GM23248 (cell line): ENCODE results near the gene PLCH1.

ENCODE experiments used
- EZH2 ChIP-seq: fragments of 200-600 bp; sonication (generic); IDR thresholded peaks from 2 replicates; pipeline ENCODE4 v1.6.1; 2018; ENCODE audit warnings: antibody characterized with exemption, mild to moderate bottlenecking; ENCODE audit not compliant: insufficient read depth, poor library complexity, severe bottlenecking
- EZH2phosphoT487 ChIP-seq: fragments of 200-600 bp; sonication (generic); IDR thresholded peaks from 2 replicates; pipeline ENCODE4 v1.6.1; 2018; ENCODE audit warnings: antibody characterized with exemption, moderate library complexity, mild to moderate bottlenecking, low read depth; ENCODE audit not compliant: insufficient read depth

DNA sequence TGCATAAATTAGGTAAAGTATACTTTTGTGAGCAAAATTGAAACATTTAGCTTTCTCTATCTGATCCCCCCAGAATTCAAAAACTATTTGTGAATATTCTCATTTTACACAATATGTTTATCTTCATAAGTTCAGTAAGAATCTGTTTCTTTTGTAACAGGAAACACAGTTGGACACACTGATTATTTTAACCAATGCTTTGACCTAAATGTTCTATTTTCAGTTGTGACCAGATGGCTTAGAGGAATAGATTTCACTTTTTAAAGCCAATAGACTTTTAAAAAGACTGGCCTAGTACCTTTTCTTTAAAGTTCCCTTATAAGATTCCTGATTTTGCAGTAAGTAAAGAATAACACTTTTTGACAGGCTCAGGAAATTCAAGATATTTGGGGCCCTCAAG is 377.4 kb downstream of the PLCH1 start:
- no peak for TF ChIP-seq EZH2
- TF ChIP-seq EZH2phosphoT487, result no peak
